GM12872 (cell line): ENCODE results near the gene CALHM6.

Source experiments
- TF ChIP-seq, protein P1 (sequence below): IDR thresholded peaks from 3 replicates; pipeline ENCODE4 v1.5.1; 2011; ENCODE audit warnings: low read depth, mild to moderate bottlenecking, low read length, moderate library complexity; ENCODE audit not compliant: insufficient read depth

The CALHM6 gene

DNA sequence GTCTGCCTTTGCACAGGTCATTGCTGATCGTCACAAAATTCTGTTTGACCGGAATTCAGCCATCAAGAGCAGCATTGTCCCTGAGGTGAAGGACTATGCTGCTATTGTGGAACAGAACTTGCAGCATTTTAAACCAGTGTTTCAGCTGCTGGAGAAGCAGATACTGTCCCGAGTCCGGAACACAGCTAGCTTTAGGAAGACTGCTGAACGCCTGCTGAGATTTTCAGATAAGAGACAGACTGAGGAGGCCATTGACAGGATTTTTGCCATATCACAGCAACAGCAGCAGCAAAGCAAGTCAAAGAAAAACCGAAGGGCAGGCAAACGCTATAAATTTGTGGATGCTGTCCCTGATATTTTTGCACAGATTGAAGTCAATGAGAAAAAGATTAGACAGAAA lies 24.6 kb upstream of the CALHM6 start:
- TF ChIP-seq, protein P1, sequence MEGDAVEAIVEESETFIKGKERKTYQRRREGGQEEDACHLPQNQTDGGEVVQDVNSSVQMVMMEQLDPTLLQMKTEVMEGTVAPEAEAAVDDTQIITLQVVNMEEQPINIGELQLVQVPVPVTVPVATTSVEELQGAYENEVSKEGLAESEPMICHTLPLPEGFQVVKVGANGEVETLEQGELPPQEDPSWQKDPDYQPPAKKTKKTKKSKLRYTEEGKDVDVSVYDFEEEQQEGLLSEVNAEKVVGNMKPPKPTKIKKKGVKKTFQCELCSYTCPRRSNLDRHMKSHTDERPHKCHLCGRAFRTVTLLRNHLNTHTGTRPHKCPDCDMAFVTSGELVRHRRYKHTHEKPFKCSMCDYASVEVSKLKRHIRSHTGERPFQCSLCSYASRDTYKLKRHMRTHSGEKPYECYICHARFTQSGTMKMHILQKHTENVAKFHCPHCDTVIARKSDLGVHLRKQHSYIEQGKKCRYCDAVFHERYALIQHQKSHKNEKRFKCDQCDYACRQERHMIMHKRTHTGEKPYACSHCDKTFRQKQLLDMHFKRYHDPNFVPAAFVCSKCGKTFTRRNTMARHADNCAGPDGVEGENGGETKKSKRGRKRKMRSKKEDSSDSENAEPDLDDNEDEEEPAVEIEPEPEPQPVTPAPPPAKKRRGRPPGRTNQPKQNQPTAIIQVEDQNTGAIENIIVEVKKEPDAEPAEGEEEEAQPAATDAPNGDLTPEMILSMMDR: no peak

DNA sequence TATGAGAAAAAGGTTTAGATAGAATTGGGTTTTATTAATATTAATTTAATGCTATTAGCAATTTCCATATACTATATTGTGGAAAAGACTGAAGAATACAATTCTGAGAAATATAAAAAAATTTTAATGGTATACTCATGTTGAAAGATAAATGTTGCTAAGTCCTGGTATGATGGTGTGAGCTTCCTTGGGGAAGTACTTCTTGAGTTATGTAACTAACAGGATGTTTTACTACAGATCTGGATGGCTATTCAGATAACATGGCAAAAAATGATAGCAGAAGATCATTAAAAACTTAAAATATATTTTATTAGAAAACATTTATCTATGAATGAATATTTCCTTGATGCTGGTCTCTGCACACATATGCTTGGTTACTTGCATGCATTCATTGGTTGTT lies 23.5 kb upstream of the CALHM6 start:
- TF ChIP-seq, protein P1: no peak

DNA sequence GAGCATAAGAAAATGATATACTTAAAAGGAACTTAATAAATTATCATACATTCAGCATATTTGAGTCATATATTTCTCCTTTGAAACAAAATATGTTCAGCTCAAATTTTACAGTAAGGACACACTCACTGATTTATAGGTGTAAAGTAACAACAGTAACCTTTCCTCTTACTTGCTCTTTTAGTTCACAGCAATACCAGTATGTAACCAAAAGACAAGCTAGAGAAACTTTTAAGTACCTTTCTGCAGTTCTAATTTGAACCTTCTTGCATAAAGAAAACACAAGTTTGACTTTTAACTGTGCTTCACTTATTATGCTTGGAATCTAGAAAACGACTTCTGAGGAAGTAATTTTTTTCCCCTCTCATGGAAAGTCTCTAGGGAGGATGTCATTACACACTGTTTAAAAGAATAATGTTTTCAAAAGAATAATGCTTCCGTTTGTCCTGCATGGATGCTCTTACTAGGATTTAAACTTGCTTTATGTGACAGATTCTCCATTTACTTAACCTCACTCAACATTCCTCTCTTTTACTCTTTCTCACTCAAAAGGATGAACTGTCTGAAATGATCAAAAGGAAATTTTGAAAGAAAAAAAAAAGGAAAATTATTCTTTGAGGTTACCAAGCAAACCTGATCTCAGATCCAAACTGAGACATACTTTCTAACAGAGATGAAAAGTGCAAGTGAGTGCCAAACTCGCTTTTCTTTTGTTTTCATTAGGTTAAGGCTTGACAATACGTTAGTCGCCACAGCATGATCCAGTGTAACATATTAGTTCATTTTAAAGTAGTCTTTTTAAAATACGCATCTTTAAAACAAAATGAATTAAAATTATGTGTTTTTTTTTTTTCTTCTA lies 22.4 kb upstream of the CALHM6 start:
- TF ChIP-seq, protein P1: no peak

DNA sequence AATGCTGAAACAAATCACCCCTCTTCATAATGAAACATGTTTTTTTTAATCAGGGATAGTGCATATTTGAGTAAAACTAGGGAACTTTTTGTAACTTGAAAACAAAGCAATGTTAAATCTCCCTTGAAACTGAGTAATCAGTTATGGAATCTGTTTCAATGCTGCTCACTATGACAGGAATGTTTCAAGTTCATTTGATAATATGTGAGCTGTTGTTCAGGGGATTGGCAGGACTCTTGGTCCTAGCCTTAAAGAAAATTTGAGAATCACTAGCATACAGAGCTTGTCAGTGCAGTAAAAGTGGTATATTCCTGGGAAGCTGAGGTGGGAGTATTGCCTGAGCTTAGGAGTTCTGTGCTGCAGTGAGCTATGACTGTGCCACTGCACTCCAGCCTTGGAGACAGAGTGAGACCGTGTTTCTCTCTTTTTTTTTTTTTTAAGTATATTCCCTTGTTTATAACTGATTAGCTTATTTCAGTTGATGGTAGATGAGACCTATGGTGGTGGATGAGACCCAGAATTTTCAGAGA lies 21.6 kb upstream of the CALHM6 start:
- TF ChIP-seq, protein P1: no peak

DNA sequence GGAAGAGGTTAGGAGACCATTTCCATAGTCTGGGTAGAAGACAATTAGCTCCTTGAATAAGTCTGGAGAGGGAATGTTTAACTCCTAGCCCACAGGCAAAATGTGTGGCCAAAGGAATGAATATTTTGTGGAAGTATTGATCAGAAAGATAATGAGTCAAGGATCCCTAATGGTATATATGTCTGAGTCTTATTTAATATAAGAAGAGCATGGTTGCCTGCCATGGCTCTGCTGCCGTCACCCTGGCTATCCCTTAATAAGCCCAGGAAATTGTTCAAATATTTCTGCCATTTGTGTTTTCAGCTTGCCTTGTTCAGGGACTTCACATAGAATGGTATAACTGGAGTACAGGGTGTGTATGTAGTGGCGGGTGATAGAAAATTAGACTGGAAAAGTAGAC lies 18.1 kb upstream of the CALHM6 start:
- TF ChIP-seq, protein P1: no peak

DNA sequence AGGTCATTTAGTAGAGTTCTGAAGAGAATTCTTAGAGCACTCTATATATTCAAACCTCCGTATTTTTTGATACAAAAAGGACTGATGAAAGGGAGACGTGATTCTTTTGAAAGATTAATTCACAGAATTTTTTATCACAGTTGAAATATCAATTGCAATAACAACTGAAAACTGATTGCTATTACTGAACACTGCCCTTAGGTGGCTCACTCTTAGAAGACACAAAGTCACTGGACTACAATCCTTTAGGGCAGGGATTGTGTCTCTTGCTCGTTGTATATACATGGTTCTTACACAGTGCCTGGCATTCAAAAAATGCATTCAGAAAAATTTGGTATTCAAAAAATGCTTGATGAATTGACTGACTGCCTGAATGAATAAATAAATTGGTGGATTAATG lies 17.1 kb upstream of the CALHM6 start:
- TF ChIP-seq, protein P1: peak; percentile 58; the same call in 2 of the 3 replicates

DNA sequence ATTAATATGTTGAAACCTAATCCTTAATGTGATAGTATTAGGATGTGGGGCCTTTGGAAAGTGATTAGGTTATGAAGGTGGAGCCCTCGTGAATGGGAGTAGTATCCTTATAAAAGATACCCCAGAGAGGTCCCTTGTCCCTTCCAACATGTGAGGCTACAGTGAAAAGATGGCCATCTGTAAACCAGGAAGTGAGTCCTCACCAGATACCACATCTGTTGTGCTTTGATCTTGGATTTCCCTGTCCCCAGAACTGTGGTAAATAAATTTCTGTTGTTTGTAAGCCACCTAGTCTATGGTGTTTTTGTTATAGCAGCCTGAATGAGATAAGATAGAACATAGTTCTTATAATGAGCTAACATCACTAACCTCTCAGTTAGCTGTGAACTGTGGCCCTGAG lies 16.6 kb upstream of the CALHM6 start:
- TF ChIP-seq, protein P1: no peak
